HG02763 (cell line): ENCODE measurements around the gene SMCO4.

ENCODE experiments used
- ATAC-seq: cut with Tn5 transposase; IDR thresholded peaks from one replicate; pipeline ENCODE4 v1.9.1; 2021; ENCODE audit warnings: mild to moderate bottlenecking, moderate library complexity; ENCODE audit not compliant: unreplicated experiment

Gene SMCO4

DNA sequence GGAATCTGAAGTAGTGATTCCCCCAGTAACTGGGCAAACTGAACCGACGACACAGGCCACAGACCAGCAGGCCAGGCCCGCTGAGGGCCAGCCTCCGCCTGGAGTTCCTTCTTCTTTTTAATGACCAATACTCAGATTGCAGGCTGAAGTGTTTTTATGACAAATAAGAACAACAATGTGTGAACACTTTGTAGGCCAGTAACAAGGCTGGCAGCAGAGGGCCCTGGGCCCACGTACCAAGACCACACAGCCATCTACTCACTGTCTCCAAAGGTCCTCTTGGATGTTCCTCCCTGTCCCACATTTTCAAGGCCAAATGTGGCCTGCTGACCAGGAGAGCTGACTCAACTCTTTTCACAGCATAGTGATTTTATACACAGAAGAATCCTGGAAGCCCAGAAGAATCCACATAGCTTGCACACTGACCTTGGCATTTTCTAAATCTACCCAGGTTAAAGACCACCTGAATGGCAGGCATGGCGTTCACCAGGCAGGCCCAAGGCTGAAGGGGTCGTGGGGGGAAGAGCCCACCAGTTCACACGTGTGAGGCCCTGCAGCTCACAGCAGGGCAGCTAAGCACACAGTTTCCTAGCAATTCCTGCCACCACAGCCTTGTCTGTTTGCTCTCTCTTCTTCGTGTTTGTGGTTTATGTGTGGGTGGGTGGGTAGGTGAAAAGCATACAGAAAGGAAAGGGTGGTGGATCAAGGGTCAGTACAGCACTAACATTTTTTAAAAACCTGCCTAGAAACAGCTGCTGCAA is 13.3 kb downstream of the SMCO4 start:
- peak; percentile 41 for ATAC-seq

DNA sequence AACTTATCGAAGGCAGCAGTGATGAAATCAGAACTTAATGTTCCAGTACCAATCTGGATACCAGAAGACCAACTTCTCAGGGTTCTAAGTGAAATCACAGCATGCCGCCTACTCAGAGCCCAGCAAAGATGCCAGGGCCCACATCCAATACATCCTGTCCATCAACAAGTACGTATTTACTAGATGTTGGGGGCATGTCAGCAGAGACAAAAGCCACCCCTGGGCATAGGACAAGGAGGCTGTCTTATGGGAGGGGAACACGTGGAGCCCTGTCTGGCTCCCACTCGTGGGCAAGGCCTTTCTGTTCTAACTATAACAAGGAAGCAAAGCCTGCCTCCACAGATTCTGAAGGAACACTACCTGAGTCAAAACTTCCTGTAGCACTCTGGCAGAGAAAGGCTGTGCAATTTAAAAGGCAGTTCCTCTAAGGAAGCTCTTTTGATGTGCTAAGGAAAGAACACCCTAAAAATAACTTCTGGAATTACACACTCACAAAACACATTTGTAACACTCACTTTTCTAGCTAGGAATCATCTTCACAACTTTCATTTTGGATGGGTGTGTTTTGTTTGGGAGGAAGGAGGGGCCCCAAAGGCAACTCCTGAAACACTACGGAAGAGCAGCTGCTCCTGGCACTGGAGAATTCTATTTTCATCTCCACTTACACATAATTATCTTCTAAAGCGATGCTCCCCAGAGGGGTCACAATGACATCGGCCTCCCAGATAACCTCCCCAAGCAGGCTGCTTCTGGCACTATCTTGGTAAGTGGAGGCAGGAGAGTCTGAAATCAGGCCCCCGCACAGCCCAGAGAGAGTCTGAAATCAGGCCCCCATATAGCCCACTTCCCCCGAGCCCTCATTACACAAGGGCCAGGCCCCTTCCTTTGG is 14.2 kb downstream of the SMCO4 start:
- no peak for ATAC-seq

DNA sequence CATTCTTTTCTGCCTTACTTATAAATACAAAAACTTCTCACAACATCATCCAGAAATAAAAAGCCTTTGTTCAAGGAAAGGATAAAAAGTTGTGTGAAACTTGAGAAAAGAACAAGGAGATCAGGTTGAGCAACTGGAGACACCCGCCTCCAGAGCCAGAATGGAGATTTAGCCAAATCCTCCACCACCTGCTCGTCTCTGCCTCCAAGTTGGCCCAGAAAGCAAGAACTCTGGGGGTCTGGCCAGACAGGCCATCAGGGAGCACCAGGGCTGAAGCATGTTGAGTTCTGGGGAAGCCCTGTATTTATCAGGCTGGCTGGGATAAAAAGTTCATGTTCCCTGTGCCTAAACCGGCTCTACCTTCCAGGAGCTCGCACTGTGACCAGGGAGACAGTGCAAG is 14.9 kb downstream of the SMCO4 start:
- ATAC-seq: no peak

DNA sequence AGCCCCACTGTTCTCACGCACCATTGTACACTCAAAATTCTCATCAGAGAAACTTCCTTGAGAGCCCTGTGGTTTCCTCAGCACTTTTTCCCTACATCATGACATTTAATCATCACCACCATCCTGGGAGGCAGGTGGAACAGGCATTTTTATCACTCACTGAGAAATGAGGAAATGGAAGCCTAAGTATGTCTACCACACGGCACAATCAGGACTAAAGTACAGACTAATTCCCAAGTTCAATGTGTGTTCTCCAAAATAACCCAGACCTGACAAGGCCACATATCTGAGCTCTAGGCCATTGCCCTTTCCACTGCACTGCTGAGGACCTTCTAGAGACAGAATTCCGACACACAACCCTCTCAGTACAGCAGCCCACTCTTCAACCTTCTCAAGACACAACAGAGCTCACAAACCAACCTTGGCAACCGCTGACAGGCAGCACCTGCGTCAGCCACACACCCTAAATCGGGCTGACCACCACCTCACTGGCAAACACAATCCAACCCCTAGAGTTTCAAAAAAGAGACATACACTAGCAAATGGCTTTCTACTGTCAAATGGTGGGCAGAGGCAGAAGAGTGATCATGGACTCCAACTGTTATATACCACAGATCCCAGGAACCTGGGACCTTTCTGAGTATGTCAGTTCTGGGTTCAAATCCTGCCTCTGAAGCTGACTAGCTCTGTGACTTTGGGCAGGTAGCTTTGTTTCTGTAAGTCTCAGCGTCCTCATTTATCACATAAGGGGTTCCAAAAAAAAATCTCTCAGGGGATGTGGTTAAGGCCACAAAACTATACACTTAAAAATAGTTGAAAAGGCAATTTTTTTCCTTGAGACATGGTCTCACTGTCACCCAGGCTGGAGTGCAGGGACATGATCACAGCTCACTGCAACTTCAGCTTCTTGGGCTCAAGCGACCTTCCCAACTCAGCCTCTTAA is 16.3 kb downstream of the SMCO4 start:
- ATAC-seq: peak; percentile 25

DNA sequence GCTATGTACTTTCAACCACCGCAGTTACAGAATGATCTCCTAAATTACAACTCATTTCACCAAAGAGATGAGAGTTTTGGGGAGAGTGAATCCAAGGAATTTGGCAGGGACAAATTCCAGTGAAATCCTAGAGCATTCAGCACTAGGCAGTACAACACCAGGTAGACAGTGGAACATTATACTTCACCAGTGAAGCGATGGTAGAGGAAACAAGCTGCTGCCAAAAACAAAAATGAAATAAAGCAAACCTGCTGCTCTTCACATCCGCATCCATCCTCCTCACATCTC is 16.9 kb downstream of the SMCO4 start:
- ATAC-seq: no peak

DNA sequence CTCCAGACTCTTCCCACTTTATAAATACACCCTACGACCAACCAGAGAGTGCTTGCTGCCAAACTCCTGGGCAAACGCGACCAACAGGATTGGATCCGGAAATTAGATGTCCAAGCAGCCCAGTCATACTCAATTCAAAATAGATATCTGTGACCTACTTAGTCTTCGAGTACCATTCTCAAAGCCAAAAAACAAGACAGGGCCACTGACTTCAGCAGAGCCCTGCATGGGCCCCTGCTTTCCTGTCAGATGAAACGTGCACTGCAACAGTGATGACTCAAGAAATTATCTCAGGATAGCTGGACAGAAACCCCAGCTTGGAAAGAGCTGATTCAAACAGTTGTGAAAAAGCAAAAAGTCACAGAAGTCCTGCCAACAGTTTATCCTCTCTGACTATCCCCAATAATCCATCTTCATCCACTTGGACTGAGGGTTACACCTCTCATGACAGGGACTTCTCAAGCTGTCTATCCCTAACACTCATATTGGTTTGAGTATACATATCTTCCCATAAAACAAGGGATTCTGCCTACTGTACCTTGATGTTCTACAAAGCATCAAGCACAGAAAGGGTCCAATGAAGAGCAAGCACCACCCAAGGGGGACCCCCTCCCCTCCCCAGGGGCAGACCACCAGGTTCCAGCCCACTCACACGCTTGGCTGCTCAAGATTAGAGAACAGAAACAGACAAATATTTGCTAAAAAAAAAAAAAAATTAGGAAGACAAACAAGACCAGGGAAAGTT is 17.4 kb downstream of the SMCO4 start:
- no peak for ATAC-seq

DNA sequence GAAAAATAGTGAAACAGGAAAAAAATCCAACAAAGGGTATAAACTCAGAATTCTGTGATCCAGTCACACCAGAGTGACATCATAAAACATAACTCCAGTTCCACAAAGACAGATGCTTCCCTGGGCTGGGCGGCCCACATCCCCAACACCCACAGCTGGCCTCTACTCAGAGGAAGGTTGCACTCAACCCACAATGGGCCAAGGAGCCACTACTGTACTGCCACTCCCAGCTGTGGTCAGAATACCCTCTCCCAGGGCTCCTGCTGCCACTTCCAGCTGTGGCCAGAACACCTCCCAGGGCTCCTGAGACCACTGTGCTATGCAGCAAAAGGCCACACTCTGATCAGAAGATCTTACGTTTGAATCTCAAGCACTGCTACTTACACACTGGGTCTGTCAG is 18.3 kb downstream of the SMCO4 start:
- no peak for ATAC-seq

DNA sequence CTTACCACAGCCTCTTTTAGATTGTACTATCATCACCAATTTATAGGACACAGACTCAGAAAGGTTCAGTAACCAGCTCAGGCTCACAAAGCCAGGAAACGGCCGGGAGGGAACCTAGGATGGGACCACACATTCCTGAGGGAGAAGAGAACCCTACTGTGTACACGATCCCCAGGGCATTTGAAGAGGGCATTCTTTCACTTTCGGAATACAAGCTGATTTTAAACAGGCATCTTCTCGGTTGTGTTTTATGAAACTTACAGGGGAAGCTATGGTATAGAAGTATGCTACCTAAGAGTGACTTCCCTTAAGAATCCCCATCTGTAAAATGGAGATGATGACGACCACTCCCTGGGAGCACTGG is 19.0 kb downstream of the SMCO4 start:
- ATAC-seq: no peak

DNA sequence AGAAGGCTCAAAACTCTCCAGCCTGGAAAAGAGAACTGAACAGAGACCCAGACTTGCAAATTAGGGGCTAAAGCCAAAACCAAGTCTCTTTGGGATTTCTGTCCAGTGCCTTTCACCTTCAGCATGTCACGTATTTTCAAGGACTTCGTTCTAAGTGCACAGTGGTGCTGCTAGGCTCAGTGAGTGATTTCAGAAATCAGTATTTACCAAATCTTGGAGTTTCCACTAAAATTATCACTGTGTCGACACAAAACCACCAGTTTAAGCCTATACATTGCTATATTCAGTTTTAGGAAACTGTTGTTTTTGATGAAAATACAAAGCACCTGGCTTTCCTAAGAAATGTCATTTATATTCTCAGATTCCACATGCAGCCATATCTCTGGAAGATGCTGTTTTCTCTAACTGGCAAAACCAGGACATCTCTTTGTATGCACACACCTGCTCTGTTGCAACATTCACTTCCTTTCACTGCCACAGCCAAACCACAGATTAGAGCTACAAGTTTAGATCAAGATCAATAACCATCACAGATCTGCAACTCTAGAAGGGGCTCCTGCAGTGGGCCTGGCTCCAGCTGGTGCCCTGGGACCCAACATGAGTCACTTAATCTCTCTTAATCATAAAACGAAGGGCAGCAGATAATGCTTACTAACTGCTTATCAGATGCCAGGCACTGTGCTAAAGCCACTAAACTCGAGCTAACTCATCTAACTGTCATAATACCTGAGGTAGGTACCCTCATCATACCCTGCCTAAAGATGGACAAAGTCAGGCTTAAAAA is 22.3 kb downstream of the SMCO4 start:
- no peak for ATAC-seq

DNA sequence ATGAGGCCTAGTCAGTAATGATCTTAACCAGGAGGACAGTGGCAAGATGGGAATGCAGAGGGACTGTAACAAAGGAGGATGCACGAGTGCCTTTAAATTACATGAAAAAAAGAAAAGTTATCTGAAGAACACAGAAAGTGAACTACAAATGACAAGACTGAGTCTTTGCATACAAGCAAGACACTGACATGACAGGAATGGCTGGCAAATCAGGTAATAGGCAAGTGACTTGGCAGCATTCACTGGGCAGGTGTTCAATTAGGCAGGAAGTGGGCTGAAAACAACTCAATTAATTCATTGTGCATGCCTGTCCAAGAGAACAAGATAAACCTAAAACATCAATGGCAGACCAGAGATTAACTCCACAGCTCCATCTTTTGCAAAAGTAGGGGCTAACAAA is 24.0 kb downstream of the SMCO4 start:
- ATAC-seq: no peak

DNA sequence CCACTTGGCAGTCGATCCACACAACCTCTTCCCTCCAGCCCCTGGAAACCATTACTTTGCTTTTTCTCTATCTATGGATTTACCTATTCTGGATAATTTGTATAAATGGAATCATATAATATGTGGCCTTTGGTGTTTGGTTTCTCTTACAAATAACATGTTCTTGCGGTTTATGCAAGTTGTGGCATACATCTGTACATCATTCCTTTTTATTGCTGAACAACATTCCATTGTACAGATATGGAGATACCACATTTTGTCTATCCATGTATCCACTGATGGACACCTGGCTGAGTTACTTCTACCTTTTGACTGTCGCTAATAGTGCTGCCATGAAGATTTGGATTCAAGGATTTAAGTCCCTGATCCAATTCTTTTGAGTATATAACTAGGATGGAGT is 25.1 kb downstream of the SMCO4 start:
- ATAC-seq: no peak

DNA sequence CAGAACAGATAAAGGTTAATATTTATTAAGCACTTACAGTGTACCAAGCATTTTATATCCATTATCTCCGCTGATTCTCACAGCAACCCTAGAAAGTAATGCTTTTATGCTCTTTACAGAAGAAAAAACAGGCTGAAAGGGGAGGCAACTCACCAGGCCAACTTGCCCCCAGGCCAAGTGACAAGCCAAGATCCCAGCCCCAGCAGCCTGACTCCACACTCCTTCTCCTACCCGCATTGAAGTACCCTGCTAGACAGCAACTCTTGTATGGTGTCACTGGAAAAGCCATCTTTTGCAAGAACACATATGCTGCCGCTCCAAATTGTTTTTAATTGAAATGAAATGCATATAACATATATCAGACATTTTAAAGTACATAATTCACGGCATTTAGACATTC is 25.6 kb downstream of the SMCO4 start:
- no peak for ATAC-seq

DNA sequence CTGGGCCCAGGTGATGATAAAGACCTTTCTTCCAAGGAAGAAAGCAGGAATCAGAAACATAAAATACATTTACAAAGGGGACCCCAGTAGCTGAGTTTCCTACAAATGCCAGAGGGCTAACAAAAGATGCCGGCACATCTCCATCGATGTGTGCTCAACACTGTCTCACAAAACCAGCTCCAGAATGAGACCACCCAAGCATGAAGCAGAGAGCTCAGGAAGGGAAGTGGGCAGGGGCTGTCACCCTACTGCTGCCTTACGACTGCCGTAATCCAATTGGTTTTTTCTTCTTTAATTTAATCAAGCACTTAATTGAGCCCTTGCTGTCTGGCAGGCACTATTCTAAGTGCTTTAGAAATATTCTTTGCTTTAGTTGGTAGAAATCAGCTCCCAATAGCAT is 26.1 kb downstream of the SMCO4 start:
- no peak for ATAC-seq

DNA sequence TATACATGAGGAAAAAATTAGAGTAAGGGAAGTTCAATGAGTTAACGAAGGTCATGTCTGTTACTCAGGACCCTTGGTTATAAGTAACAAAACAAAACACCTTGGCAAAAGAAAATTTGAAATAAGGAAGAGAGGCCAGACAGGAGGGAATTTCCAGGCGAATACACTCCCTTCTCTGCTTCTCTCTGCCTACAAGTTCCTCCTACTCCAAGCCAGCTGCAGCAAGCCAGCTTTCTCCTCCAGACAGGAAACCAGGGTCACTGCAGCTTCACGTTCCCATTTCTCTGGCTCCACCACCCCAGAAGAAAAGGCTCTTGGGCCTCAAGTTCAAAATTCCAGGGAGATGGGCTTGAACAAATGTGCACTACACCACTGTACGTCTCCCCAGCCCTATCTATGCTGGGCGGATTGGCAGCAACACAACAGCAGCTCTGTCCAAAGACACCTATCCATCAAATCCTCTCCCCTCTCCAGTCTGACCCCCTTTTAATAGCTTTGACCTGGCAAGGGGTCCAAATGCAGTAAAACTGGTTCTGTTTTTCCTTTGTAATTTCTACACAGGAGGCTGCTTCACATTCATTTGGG is 27.7 kb downstream of the SMCO4 start:
- no peak for ATAC-seq

DNA sequence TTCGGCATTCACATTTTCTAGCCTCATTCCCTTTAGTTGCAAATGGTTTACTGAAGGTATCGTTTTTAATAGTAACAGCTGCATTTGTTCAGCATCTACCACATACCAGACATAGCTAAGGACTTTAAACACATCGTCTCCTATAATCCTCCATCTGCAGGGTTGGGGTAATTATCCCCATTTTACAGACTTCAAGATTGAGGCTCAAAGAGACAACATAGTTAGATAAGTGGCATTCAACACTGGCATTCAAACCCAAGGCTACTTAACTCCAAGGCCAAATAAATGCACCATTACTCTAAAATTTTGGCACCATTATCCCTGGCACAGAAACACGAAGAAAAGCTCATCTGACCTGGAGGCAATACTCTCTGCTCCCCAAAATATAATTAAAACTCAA is 28.5 kb downstream of the SMCO4 start:
- ATAC-seq: no peak

DNA sequence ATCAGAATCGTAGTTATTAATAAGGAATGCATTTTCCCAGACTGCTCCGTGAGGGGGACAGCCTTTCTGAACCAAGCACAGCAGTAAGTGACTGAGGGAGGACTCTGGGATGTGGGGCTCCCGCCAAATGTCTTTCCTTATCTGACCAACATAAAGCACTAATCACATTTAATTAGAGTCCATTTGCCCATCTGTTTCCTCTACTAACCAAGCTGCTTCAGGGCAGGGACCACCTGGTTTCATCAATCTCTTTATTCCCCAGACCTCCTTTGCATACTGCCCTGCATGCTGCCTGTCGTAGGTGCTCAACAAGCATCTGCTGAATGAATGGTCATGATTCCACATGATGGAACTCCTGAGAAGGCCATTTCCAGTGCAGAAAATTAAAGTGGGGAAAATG is 29.4 kb downstream of the SMCO4 start:
- ATAC-seq: no peak

DNA sequence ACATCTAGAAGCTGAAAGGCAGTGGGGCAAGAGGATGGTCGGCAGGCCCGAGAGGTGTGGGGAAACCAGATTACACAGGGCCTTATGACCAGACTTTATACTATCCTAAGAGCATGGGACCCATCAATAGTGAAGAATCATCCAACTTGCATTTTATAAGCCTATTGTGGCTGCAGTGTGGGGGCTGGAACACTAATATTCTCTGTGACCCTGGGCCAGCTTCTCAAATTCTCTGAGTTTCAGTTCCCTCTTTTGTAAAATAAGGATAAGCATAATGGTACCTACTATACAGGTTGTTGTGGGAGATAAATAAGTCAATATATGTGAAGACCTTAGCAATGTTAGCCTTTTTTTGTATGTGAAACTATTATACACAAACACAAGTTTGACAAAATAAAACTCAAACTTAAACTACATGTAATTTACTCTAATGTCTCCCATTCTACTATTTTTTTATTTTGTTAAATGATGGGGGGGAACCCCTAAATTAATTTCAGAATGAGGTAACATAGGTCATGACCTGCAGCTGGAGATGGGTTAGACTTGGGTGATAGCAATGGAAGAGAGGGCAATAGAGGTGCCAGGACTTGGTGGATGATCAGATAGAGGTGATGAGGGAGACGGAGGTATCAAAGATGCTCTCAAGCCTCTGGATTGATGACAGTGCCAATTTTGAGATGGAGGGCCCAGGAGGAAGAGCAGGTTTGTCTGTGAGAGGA is 30.1 kb downstream of the SMCO4 start:
- peak; percentile 66 for ATAC-seq

DNA sequence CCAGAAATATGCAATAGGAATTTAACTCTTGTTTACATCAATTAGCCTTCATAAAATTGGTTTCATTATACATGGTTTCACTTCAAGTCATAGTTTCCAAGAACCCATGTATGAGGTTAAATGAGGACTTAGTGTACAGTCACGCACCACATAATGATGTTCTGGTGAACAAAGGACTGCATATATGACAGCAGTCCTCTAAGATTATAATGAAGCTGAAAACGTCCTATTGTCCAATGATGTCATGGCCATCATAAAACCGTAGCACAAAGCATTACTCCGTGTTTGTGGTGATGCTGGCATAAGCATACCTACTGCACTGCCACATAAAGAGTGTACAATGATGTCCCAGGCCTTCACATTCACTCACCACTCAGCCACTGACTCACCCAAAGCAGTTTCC is 31.1 kb downstream of the SMCO4 start:
- ATAC-seq: peak; percentile 71
